NCI-H345 treated with DMSO at 0.1 percent for 48 hours (cell line): ENCODE results near the gene ANKRD23.
"Not testable (repeated sequence)": the region's sequence is repeated elsewhere in the genome, so short reads cannot be mapped to it uniquely, and the experiment has no call there.

Source experiments
- DNase-seq: peaks from one replicate; lab custom pipeline; 2025; ENCODE audit not compliant: unreplicated experiment; lab: John Stamatoyannopoulos, UW

The ANKRD23 gene

GRCh38 chr2:96864343-96865091 lies 20.7 kb upstream of the ANKRD23 start:
- no peak for DNase-seq

- no peak for DNase-seq
Observed at GRCh38 chr2:96863575-96864342, 19.9 kb upstream of the ANKRD23 start.

- DNase-seq: not testable (repeated sequence)
Observed at GRCh38 chr2:96863056-96863455, 19.2 kb upstream of the ANKRD23 start.

GRCh38 chr2:96861074-96861473 lies 17.3 kb upstream of the ANKRD23 start:
- no peak for DNase-seq

- no peak for DNase-seq
Observed at GRCh38 chr2:96860065-96861029, 16.5 kb upstream of the ANKRD23 start.

- no peak for DNase-seq
Observed at GRCh38 chr2:96859681-96860064, 15.9 kb upstream of the ANKRD23 start.

GRCh38 chr2:96859099-96859649 lies 15.4 kb upstream of the ANKRD23 start:
- DNase-seq: no peak

GRCh38 chr2:96857667-96858372 lies 14.0 kb upstream of the ANKRD23 start, which contains the start of gene ANKRD39:
TSS of gene ANKRD39 (minus strand) at chr2:96858016. CDS start at chr2:96857987, 29 bp downstream.
- peak; percentile 96 for DNase-seq

GRCh38 chr2:96856776-96857666 lies 13.2 kb upstream of the ANKRD23 start:
- DNase-seq: peak; percentile 63

GRCh38 chr2:96853321-96853720 lies 9.5 kb upstream of the ANKRD23 start:
- no peak for DNase-seq

GRCh38 chr2:96852667-96853066 lies 8.8 kb upstream of the ANKRD23 start:
- no peak for DNase-seq

- no peak for DNase-seq
Observed at GRCh38 chr2:96848264-96848663, 4.4 kb upstream of the ANKRD23 start.

- DNase-seq: no peak
Observed at GRCh38 chr2:96847586-96847985, 3.8 kb upstream of the ANKRD23 start.

GRCh38 chr2:96846825-96847224 lies 3.0 kb upstream of the ANKRD23 start:
- DNase-seq: no peak

- DNase-seq: no peak
Observed at GRCh38 chr2:96844405-96844808, 586 bp upstream of the ANKRD23 start.

GRCh38 chr2:96842600-96842999 lies 1.2 kb downstream of the ANKRD23 start:
- no peak for DNase-seq

- DNase-seq: no peak
Observed at GRCh38 chr2:96841701-96842495, 1.9 kb downstream of the ANKRD23 start.
